ENCODE measurements around the gene ITGA3. TPM values are rescaled to one million over a fixed set of nuclear protein-coding genes. Genes with fewer than 3 reads are reported as not detected.
A peak's percentile ranks its signal among the peaks of the same experiment; 100 is the strongest.

Gene ITGA3
- total RNA-seq, 1 donor from 2014 or later, result 9.8 TPM

DNA sequence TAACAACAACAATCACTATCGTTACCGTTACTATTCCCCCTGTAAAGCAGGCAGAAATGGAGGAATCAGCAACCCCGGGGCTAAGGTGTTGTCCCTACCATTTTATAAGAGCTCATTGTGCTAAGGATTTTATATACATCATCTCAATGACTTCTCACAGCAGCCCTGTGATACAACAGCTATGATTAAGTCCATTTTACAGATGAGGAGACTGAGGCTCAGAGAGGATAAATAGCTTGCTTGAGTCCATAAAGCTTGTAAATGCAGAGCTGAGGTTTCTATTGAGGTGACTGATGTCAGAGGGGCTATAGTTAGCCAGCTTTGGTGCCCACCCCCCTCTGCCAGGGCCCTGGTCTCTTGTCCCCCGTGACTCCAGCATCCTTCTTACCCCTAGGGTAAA lies 22.5 kb downstream of the ITGA3 start:
- H3K36me3 Mint-ChIP-seq (ENCODE audit: low read depth), result peaks cover 5% of the 10 kb centered on the region
- intact Hi-C loops (cut with micrococcal nuclease), result no loop called here
- ATAC-seq (ENCODE audit: low read depth), result no peak
- no peaks in the 10 kb centered on the region for H3K9me3 Mint-ChIP-seq
- no peak overlapping the region for H3K27ac Mint-ChIP-seq
- POLR2A ChIA-PET, result no interaction called here
- CTCF ChIA-PET, result interaction anchor here (1.4 to 2.3 kb wide), 2 partner anchors 9 to 16 kb away, joined by 4 to 12 read pairs; no protein-coding TSS in a partner anchor
- no peak for DNase-seq
- TF ChIP-seq, protein P1, sequence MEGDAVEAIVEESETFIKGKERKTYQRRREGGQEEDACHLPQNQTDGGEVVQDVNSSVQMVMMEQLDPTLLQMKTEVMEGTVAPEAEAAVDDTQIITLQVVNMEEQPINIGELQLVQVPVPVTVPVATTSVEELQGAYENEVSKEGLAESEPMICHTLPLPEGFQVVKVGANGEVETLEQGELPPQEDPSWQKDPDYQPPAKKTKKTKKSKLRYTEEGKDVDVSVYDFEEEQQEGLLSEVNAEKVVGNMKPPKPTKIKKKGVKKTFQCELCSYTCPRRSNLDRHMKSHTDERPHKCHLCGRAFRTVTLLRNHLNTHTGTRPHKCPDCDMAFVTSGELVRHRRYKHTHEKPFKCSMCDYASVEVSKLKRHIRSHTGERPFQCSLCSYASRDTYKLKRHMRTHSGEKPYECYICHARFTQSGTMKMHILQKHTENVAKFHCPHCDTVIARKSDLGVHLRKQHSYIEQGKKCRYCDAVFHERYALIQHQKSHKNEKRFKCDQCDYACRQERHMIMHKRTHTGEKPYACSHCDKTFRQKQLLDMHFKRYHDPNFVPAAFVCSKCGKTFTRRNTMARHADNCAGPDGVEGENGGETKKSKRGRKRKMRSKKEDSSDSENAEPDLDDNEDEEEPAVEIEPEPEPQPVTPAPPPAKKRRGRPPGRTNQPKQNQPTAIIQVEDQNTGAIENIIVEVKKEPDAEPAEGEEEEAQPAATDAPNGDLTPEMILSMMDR (IDR thresholded peaks at IDR 0.05), result no peak
- no peaks in the 10 kb centered on the region for H3K27me3 Mint-ChIP-seq
- H3K4me1 Mint-ChIP-seq, result peaks cover 24% of the 10 kb centered on the region
- H3K4me3 Mint-ChIP-seq, result no peak overlapping the region

DNA sequence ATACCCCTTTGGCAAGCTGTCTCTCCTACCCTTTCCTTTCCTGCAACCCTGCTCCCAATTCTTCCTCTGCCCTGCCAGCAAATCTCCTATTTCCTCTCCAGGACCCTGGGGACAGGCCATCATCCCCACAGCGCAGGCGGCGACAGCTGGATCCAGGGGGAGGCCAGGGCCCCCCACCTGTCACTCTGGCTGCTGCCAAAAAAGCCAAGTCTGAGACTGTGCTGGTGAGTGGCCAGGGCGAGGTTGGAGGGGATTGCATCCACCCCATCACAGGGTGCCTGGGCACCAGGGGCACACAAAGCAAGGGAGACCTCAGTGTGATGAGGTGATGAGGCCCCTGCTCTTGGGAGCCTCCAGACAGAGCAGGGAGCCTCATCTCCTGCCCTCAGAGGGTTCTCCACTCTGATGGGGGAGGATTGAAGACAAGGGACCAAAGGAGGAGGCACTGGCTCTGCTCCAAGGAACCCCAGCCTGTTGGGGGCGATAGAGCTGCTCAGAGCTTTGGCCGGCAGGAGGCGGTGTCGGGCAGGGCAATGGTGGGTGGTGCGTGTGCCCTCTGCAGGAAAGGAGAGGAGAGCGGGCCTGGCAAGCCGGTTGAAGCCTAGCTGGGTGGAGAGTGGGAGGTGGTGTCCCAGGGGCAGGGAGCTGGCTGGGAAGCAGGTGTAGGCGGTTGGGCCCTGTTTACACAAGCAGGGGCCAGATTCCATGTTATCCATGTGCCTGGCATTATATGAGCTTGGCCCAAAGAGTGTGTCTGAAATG lies 23.6 kb downstream of the ITGA3 start:
- DNase-seq (no peak), ATAC-seq (ENCODE audit: low read depth) (peak; percentile 56)
- CTCF ChIA-PET, result interaction anchor here (0.9 to 1.3 kb wide), 2 partner anchors 19 to 54 kb away, joined by 3 to 4 read pairs; no protein-coding TSS in a partner anchor
- peaks cover 1% of the 10 kb centered on the region for H3K36me3 Mint-ChIP-seq (ENCODE audit: low read depth)
- TF ChIP-seq, protein P1 (IDR thresholded peaks at IDR 0.05), result no peak
- no peak overlapping the region for H3K27ac Mint-ChIP-seq
- no peak overlapping the region for H3K4me3 Mint-ChIP-seq
- no peaks in the 10 kb centered on the region for H3K9me3 Mint-ChIP-seq
- peaks cover 24% of the 10 kb centered on the region for H3K4me1 Mint-ChIP-seq
- POLR2A ChIA-PET, result interaction anchor here (0.5 kb wide), 1 partner anchor 340 kb away, joined by 4 read pairs; no protein-coding TSS in a partner anchor
- intact Hi-C loops (cut with micrococcal nuclease), result no loop called here
- H3K27me3 Mint-ChIP-seq, result no peaks in the 10 kb centered on the region

DNA sequence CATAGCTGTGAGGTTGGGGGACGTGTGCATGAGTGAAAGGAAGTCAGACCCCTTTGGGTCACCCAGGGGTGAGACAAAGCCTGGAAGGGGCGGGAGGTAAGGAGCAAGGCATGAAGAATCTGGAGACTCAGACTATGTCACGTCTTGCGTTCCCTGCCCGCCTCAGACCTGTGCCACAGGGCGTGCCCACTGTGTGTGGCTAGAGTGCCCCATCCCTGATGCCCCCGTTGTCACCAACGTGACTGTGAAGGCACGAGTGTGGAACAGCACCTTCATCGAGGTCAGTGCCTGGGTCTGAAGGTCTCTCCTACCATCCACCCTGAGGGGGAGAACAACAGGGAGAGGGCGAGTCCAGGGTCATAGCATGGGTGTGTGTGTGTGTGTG lies 24.2 kb downstream of the ITGA3 start:
- intact Hi-C loops (cut with micrococcal nuclease), result no loop called here
- Mint-ChIP-seq H3K9me3 (no peaks in the 10 kb centered on the region), H3K27me3 (no peaks in the 10 kb centered on the region), H3K27ac (no peak overlapping the region), H3K4me1 (peaks cover 24% of the 10 kb centered on the region), H3K4me3 (no peak overlapping the region), H3K36me3 (ENCODE audit: low read depth) (no peaks in the 10 kb centered on the region)
- ChIA-PET CTCF (interaction anchor here (0.9 to 1.3 kb wide), 2 partner anchors 20 to 54 kb away, joined by 3 to 4 read pairs; no protein-coding TSS in a partner anchor), POLR2A (interaction anchor here (0.5 kb wide), 1 partner anchor 340 kb away, joined by 4 read pairs; no protein-coding TSS in a partner anchor)
- no peak for DNase-seq
- TF ChIP-seq, protein P1 (IDR thresholded peaks at IDR 0.05), result no peak
- ATAC-seq (ENCODE audit: low read depth), result no peak

DNA sequence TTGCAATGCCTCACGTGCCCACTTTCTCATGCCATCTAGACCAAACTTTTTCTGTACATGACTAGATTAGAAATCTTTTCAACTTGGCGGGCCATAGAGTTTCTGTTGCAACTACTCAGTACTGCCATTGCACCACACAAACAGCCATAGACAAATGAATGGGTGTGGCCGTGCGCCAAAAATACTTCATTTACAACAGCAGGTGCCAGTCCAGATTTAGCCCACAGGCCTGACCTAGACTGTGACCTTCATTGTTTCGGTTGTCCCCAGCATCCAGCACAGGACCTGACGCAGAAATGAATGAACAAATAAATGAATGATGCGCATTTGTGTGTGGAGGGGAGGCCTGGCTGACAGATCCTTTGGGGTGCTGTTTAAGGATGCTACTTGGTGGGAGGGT lies 24.9 kb downstream of the ITGA3 start:
- TF ChIP-seq, protein P1 (IDR thresholded peaks at IDR 0.05), result no peak
- Mint-ChIP-seq H3K4me1 (peaks cover 24% of the 10 kb centered on the region), H3K27me3 (no peaks in the 10 kb centered on the region), H3K27ac (peak overlapping the region; percentile 1), H3K36me3 (ENCODE audit: low read depth) (no peaks in the 10 kb centered on the region), H3K9me3 (no peaks in the 10 kb centered on the region), H3K4me3 (no peak overlapping the region)
- intact Hi-C loops (cut with micrococcal nuclease), result no loop called here
- ChIA-PET POLR2A (no interaction called here), CTCF (interaction anchor here (2.1 kb wide), 1 partner anchor 13 kb away, joined by 8 read pairs; no protein-coding TSS in a partner anchor)
- ATAC-seq (ENCODE audit: low read depth) (peak; percentile 34), DNase-seq (no peak)

DNA sequence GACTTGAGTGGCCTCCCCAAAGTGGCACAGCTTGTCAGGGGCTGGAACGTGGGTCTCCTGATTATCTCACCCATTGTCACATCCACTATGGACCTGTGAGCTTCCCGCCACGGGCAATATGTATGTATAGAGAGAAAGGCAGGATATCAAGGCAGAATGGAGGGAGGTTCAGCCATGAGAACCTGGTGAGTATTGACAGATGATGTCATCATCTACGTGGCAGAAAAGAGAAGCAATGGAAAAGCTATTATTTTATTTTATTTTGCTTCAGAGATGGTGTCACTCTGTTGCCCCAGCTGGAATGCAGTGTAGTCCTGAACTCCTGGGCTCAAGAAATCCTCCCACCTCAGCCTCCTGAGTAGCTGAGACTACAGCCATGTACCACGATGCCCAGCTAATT lies 25.8 kb downstream of the ITGA3 start:
- intact Hi-C loops (cut with micrococcal nuclease), result no loop called here
- ChIA-PET CTCF (interaction anchor here (2.1 kb wide), 1 partner anchor 13 kb away, joined by 8 read pairs; no protein-coding TSS in a partner anchor), POLR2A (no interaction called here)
- TF ChIP-seq, protein P1 (IDR thresholded peaks at IDR 0.05), result no peak
- H3K36me3 Mint-ChIP-seq (ENCODE audit: low read depth), result no peaks in the 10 kb centered on the region
- H3K4me3 Mint-ChIP-seq, result no peak overlapping the region
- no peak overlapping the region for H3K27ac Mint-ChIP-seq
- no peaks in the 10 kb centered on the region for H3K9me3 Mint-ChIP-seq
- H3K27me3 Mint-ChIP-seq, result no peaks in the 10 kb centered on the region
- DNase-seq, result no peak
- peaks cover 24% of the 10 kb centered on the region for H3K4me1 Mint-ChIP-seq
- ATAC-seq (ENCODE audit: low read depth), result no peak

Data from activated B cell treated with CpG ODN at 0.5 μM for 24 hours (primary cell).